HG03520 (cell line): Measurements from ENCODE around the gene CCDC137.

Experiments
- ATAC-seq: cut with Tn5 transposase; IDR thresholded peaks from one replicate; pipeline ENCODE4 v1.9.1; 2021; ENCODE audit warnings: mild to moderate bottlenecking, moderate library complexity; ENCODE audit not compliant: unreplicated experiment

Gene CCDC137

DNA sequence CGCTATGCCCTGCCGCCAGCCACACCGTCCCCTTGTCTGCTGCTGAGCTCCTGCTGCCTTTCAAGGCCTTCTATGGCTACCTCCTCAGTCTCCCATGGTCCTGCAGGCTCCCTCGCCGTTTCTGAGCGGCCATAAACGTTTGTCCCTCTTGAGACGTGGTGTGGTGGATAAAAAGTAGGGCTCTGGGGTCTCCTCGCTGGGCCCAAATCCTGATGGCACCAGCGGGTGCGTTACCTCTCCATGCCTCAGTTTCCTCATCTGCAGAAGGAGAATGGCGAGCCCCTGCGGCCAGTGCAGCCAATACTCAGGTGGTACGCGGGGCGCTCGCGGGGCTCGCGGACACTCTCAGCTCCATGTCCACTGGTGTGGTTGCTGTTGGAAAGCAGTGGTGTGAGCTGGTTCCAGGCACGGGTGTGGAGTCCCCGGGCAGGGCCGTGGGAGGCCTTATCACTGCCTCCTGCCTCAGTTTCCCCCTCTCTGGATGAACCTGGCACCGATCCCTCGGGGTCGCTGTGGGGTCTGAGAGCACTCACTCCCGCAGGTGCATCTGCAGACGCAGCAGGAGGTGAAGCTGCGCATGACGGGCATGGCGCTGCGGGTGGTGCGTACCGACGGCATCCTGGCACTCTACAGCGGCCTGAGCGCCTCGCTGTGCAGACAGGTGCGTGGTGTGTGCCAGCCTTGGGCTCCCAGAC lies 48.0 kb downstream of the CCDC137 start:
- ATAC-seq = no peak

DNA sequence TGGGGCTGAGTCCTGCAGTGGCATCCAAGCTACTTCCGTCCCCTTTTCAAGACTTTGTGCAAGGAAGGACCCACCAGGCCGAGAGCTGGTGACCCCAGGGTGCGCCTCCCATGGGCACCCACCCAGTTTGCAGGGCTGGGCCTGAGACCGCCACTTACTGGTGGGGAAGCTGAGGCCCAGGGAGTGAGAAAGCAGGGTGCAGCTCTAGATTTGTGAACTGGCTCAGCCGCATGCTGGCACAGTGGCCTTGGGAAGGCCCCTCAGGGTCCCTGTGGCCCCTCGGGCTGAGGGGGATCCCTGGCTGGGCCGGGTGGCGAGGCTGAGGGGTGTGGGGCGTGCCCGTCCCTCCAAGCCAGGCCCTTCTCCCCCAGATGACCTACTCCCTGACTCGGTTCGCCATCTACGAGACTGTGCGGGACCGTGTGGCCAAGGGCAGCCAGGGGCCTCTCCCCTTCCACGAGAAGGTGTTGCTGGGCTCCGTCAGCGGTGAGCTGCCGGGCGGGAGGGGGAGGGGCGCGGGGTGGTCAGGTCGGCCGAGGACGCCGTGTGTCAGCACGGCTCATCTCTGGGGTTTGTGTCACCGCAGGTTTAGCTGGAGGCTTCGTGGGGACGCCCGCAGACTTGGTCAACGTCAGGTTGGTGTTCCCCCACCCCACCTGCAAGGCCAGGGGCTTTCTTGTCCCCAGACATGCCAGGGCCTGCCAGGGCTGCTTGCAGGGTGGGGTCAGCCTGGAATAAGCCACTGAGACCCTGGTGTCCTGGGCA lies 48.8 kb downstream of the CCDC137 start:
- ATAC-seq = no peak

DNA sequence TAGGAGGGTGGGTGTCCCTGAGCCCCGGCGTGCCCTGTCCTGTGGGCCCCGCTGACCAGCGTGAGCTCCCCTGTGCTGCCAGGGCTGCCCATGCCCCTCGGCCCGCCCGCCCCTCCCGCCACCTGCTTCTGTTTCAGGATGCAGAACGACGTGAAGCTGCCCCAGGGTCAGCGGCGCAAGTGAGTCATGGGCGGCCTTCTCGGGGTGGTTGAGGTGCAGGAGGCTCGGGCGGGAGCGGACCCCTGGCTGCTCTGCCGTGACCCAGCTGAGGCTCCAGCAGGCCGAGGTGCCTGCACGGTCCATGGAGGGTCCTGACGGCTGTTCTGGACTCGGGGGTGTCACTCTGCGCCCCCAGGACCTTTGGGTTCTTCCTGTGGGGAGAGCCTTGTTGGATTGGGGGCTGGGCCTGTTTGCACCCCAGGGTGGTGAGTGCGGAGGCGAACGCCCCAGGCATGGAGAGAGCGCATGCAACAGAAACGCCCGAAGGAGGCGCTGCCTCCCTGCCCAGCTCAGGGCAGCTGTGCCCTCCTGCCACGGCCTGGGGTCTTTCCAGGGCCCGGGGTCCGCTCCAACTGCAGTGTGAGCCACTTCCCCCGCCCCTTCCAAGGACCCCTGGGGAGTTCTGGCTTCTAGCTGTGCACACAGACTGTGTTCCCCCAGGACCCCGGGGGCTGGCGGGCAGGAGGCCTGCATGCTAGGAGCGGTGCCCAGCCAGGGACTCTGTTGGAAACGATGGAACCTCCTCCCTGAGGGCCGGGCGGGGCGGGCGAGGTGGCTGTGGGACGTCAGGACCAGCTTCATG lies 49.5 kb downstream of the CCDC137 start:
- ATAC-seq = no peak

DNA sequence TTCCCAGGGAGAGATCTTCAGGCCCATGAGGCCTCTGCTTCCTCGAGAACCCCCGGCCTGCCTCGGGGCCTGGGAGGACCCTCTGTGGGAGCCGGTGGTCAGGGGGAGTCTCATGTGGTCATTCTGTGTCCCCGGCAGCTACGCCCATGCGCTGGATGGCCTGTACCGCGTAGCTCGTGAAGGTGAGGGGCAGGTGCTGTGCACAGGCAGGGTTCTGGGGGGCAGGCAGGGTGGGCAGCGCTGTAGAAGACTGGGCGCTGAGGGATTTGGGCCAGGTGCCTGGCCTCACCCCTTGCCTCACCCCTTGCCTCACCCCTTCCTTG lies 50.1 kb downstream of the CCDC137 start:
- ATAC-seq = no peak

DNA sequence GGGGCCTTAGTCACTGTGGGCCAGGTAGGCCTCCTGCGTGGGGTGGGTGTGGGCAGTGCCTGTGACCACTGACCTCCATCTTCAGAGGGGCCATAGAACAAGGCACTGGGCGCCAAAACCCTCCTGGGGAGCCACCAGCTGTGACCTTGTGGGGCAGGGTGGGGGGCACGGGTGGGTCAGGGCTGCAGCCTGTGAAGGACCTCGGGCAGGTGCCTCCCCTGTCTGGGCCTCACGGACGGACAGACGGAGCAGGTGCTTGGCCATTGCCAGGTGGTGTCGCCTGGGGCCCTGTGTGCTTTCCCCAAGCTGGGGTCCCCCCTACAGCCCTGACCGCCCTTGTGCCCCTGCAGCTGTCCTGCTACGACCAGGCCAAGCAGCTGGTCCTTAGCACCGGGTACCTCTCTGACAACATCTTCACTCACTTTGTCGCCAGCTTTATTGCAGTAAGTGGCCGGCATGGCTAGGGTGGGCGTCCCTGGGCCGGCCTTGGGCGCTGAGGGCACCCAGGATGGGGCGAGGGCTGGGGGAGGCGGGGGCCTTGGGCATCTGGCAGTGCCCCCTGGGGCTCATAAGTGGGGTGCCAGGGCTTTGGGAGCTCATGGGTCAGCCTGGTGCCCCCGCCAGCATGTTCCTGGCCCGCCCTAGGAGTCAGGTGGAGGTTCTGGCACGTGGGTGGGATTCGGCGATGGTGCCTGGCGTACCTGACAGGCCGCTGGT lies 50.7 kb downstream of the CCDC137 start:
- no peak for ATAC-seq

DNA sequence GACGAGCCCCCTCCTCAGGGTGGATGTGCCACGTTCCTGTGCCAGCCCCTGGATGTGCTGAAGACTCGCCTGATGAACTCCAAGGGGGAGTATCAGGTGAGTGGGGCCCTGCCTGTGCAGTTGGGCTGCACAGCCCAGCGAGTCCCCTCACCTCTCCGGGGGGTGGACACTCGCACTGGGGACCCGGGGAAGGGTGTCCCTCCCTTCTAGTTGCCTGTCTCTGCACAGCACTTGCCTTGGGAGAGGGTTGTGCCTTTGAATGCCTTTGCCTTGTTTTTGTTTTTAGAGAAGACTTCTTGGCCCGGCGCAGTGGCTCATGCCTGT lies 51.2 kb downstream of the CCDC137 start:
- no peak for ATAC-seq

DNA sequence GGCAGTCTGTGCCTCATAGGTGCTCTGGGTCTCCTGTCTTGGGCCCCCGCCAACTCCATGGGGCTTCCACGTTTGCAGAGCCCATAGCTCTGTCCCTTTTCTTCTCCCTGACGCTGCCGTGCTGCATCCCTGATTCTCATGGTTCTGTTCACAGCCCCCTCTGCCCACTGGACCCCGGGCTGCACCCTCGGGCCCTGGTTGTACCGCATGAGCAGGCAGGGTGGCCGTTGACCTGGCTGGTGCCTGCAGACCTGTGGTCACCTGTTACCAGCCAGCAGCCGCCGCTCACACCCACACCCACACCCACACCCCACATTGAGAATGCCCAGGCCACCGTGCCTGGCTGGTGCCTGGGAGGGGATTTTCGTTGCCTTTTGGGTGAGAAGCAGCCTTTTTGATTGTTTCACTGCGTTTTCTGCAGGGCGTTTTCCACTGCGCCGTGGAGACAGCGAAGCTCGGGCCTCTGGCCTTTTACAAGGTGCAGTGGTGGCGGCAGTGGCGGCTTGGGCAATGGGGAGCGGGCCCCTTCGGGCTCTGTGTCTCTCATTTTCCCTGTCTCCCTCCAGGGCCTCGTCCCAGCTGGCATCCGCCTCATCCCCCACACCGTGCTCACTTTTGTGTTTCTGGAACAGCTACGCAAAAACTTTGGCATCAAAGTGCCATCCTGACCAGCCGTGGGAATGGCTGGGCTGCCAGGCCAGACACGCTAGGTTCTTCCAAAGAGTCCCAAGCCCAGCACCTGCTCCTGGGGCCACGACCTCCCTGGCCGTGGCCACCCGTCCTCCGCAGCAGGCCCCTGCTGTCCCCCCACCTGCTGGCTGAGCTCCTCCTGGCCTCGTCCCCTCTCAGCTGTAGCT lies 53.1 kb downstream of the CCDC137 start:
- ATAC-seq = no peak

DNA sequence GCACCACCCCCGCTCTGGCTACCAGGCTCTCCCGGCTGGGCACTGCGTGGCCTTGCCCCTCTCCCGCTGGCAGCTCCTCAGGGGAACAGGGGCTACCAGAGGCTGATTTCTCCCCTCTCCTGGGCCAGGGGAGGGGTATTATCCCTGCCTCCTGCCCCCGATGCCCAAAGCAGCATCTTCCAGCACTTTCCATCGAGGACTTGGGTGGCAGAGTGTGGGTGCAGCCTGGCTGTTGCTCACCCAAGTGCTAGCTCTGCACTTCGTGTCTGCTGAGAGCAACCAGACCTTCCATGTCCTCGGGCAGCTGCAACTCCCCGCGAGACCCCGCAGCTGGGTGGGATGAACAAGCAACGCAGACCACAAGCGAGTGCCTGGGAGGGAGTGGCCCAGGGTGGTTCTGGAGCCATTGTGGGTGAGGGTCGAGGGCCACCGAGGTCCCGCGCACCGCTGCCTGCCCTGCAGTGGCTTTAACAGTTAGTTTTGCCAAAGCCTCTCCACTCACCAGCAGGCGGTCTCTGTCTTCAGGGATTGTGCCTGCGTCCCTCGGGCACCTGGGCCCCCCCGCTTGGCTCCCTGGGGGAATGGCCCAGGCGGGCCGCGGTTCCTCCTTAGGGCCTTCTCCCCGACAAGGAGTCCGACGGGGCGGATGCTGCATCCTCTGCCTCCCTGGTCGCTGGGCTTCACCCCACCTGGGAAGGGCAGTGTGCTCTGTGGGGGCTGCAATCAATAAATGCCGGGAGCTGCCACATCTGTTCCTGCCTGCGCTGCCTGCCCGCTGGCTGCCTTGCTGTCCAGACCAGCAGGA lies 53.9 kb downstream of the CCDC137 start:
- no peak for ATAC-seq

DNA sequence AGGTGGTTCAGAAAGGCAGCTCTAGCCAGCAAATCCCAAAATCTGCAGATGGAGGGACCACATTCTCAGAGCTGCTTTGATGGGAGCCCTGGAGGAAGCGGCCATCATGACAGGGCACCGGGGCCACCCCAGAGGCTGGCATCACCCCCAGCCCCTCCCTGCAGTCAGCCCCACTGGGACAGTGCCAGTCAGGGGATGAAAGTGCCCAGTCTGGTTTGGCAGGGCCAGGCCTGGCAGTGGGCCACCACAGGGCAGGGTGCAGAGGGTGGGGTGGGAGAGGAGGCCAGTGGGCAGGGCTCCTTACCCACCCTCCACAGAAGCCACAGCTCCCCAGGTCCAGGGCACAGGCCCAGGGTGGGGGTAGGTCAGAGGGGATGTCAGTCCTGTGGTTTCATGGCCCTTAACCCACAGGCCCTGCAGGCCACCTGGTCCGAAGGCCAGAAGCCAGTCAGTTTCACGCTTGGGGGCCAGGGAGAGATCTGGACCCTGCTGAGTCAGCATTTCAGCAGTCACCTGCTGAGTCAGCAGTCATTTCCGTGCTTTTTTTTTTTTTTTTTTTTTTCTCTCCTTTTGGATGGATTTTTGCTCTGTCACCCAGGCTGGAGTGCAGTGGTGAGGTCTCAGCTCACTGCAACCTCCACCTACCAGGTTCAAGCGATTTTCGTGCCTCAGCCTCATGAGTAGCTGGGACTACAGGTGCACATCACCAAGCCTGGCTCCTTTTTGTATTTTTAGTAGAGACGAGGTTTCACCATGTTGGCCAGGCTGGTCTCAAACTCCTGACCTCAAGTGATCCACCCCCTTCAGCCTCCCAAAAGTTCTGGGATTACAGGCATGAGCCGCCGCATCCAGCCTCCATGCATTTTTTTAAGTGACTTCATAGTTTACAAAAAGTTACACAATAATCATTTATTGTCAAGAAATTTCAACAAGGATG lies 55.9 kb downstream of the CCDC137 start:
- ATAC-seq = no peak
